NOMO-1 treated with dmso at 0.1 percent for 144 hours (cell line): Measurements from ENCODE around the gene ROBO1.
"Not testable (repeated sequence)": the region's sequence is repeated elsewhere in the genome, so short reads cannot be mapped to it uniquely, and the experiment has no call there.

Source experiments
- DNase-seq: peaks from one replicate; lab custom pipeline; 2025; ENCODE audit not compliant: unreplicated experiment; lab: John Stamatoyannopoulos, UW

ROBO1 gene

GRCh38 chr3:78724859-78725258 lies 1042.9 kb downstream of the ROBO1 start:
- no peak for DNase-seq

GRCh38 chr3:78724364-78724763 lies 1043.4 kb downstream of the ROBO1 start:
- DNase-seq: not testable (repeated sequence)

- DNase-seq: no peak
These were observed 1045.8 kb downstream of the ROBO1 start for GRCh38 chr3:78721771-78722543.

GRCh38 chr3:78718707-78719106 lies 1049.1 kb downstream of the ROBO1 start:
- no peak for DNase-seq

GRCh38 chr3:78717041-78717440 lies 1050.8 kb downstream of the ROBO1 start:
- no peak for DNase-seq

- DNase-seq: no peak
These were observed 1054.9 kb downstream of the ROBO1 start for GRCh38 chr3:78712941-78713340.

GRCh38 chr3:78712270-78712669 lies 1055.5 kb downstream of the ROBO1 start:
- no peak for DNase-seq

GRCh38 chr3:78708565-78709073 lies 1059.2 kb downstream of the ROBO1 start:
- no peak for DNase-seq

DNA sequence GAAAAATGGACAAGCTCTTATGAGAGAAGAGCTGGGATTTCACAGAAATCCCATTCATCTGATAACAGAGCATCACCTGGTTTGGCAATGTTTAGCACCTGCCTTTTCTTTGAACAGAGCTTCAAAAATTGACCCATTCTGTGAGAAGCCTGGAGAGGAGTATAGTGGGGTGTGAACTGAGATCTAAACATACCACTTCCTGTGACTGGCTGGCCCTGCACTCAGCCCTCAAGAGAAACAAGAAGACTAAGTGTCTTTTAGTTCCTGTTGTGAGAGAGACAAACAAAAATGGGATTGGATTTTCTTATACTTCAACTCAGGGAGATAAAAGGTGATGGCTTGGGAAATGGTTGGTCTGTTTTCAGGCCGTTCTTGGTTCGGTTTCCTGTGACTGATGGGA lies 1060.2 kb downstream of the ROBO1 start:
- DNase-seq: no peak

GRCh38 chr3:78706906-78707523 lies 1060.8 kb downstream of the ROBO1 start:
- DNase-seq: no peak

DNA sequence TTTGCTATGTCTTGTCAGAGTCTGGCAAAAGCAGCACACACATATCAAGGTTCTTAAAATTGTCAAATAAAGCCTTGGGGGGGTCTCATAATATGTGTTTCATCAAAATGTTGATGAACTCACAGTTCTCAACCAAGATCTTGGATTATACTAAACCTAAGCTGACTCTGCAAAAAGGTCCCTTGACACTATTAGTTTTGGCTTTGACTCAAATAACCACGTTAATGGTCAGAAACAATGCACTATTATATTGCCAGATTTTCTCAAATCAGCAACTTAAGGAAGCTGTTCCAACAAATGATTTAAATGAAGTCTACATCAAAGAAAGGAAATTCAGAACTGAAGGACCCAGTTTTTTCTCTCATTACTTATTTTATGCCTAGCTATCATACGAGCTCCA lies 1063.9 kb downstream of the ROBO1 start:
- DNase-seq: no peak

GRCh38 chr3:78701537-78701936 lies 1066.3 kb downstream of the ROBO1 start:
- no peak for DNase-seq

DNA sequence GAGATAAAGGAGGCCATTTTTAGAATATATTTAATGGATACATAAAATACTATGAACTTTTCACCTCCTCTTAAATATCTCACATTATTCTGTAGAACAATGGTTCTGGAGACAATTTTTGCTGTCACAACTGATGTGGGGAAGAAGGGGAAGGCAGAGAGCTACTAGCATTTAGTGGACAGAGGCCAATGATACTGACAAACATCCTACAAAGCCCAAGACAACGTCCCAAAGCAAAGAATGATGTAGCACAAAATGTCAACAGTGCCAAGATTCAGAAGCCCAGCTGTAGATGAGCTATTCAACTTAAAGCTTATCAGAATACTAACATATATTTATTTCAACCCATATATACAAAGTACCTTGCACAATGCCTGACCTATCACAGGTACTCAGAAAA lies 1069.4 kb downstream of the ROBO1 start:
- no peak for DNase-seq

GRCh38 chr3:78697426-78697825 lies 1070.4 kb downstream of the ROBO1 start:
- no peak for DNase-seq

GRCh38 chr3:78690766-78691165 lies 1077.0 kb downstream of the ROBO1 start:
- no peak for DNase-seq

DNA sequence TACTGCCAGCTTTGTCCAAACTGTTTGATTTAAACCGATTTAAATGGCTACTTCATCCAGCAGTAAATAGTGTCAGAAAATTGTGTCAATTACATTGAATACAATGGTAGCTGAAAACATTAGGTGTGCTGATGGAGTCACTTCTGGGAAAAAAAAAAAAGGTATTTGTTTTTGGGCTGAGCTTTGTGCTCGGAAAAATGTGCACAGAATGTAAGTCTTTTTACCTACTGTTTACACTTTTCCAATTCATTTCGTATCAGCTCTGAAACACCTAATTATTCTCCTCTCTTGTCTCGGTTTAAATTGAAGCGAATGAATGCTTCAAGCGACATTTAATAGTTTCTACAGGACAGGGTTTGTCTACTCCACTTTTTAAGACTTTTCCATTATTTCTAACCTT lies 1078.4 kb downstream of the ROBO1 start:
- no peak for DNase-seq

- DNase-seq: no peak
These were observed 1080.3 kb downstream of the ROBO1 start for GRCh38 chr3:78687520-78687919.

- DNase-seq: no peak
These were observed 1084.5 kb downstream of the ROBO1 start for GRCh38 chr3:78683284-78683683.

- DNase-seq: not testable (repeated sequence)
These were observed 1092.5 kb downstream of the ROBO1 start for GRCh38 chr3:78675119-78675805.

- no peak for DNase-seq
These were observed 1097.1 kb downstream of the ROBO1 start for GRCh38 chr3:78670746-78671145.

DNA sequence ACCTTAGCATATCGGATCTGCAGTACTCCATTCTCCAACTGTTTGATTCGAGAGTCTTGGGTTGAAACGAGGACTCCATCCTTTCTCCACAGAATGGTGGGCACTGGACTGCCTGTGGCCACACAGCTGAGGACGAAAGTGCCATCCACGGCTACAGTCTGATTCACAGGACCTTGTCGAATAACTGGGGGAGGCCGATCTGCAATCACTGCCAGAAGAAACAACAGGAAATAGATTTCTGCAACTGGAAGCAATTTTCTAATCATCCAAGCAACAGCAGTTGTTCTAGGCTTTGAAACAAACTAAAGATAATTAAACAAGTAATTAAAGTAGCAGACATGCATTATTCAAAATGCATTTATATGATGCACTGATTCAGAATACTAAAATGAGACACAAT lies 1097.7 kb downstream of the ROBO1 start:
- DNase-seq: no peak

DNA sequence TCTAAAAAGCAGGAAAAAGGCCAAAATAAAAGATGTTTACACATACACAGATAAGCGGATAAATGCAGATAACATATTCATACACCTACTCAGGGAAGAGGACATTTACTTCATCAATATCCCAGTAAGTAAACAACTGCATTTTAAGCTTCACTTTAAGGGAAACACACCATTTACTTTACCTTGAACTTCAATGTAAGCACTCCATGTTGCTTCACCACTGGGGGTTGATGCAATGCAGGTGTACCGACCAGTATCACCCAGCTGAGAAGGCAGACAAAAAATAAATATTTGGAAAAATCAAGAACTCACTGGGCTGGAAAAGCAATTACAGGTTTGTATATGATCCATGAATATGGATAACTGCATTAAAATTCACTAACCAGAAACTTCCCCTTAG lies 1099.5 kb downstream of the ROBO1 start:
- DNase-seq: no peak
